ENCODE data around the gene SPEM3. TPM values are rescaled to one million over a fixed set of nuclear protein-coding genes. Genes with fewer than 3 reads are reported as not detected.

Gene SPEM3
- total RNA-seq, 3 donors from 2014 or later, result not detected

GRCh38 chr17:7459961-7460545, 31.4 kb downstream of the SPEM3 start:
- H3K4me3 ChIP-seq, result no peak overlapping the region
- no peaks in the 10 kb centered on the region for H3K4me1 ChIP-seq
- no peaks in the 10 kb centered on the region for H3K9me3 ChIP-seq
- intact Hi-C loops (cut with DNase I; ENCODE audit: low total_unique reads), result no loop called here
- TF ChIP-seq CTCF (IDR thresholded peaks at IDR 0.05) (no peak), POLR2AphosphoS5 (IDR thresholded peaks at IDR 0.05) (no peak), POLR2A (IDR thresholded peaks at IDR 0.05) (no peak)
- DNase-seq (ENCODE audit: low spot score in 2 of 2), result no peak
- no peaks in the 10 kb centered on the region for H3K36me3 ChIP-seq
- H3K27ac ChIP-seq, result no peak overlapping the region
- no peaks in the 10 kb centered on the region for H3K27me3 ChIP-seq

- no peak for TF ChIP-seq CTCF (IDR thresholded peaks at IDR 0.05)
- no peak for TF ChIP-seq POLR2A (IDR thresholded peaks at IDR 0.05)
- TF ChIP-seq POLR2AphosphoS5 (IDR thresholded peaks at IDR 0.05), result no peak
- Histone ChIP-seq H3K27ac (peak overlapping the region in 1 of 2 donors; percentile 70), H3K9me3 (no peaks in the 10 kb centered on the region), H3K4me3 (no peak overlapping the region), H3K4me1 (no peaks in the 10 kb centered on the region), H3K36me3 (no peaks in the 10 kb centered on the region), H3K27me3 (no peaks in the 10 kb centered on the region)
- DNase-seq (ENCODE audit: low spot score in 2 of 2), result no peak
- intact Hi-C loops (cut with DNase I; ENCODE audit: low total_unique reads), result no loop called here
Measured at GRCh38 chr17:7460850-7461660, 32.4 kb downstream of the SPEM3 start.

GRCh38 chr17:7462474-7463371, 34.1 kb downstream of the SPEM3 start:
- H3K4me1 ChIP-seq, result no peaks in the 10 kb centered on the region
- TF ChIP-seq POLR2A (IDR thresholded peaks at IDR 0.05) (no peak), POLR2AphosphoS5 (IDR thresholded peaks at IDR 0.05) (no peak), CTCF (IDR thresholded peaks at IDR 0.05) (no peak)
- no peaks in the 10 kb centered on the region for H3K36me3 ChIP-seq
- DNase-seq (ENCODE audit: low spot score in 2 of 2), result no peak
- no peaks in the 10 kb centered on the region for H3K27me3 ChIP-seq
- peak overlapping the region; percentile 70 to 73 for H3K27ac ChIP-seq
- H3K4me3 ChIP-seq, result no peak overlapping the region
- intact Hi-C loops (cut with DNase I; ENCODE audit: low total_unique reads), result no loop called here
- no peaks in the 10 kb centered on the region for H3K9me3 ChIP-seq

GRCh38 chr17:7463372-7463846, 34.8 kb downstream of the SPEM3 start:
- DNase-seq (ENCODE audit: low spot score in 2 of 2), result no peak
- no peaks in the 10 kb centered on the region for H3K4me1 ChIP-seq
- intact Hi-C loops (cut with DNase I; ENCODE audit: low total_unique reads), result no loop called here
- no peak overlapping the region for H3K4me3 ChIP-seq
- H3K36me3 ChIP-seq, result no peaks in the 10 kb centered on the region
- peak overlapping the region; percentile 70 to 73 for H3K27ac ChIP-seq
- no peaks in the 10 kb centered on the region for H3K9me3 ChIP-seq
- no peaks in the 10 kb centered on the region for H3K27me3 ChIP-seq
- TF ChIP-seq POLR2AphosphoS5 (IDR thresholded peaks at IDR 0.05), result no peak
- no peak for TF ChIP-seq CTCF (IDR thresholded peaks at IDR 0.05)
- TF ChIP-seq POLR2A (IDR thresholded peaks at IDR 0.05), result no peak
